Anterior cingulate cortex (tissue), 58 donors: ENCODE measurements around the gene FAM24B.

Experiments
- DNase-seq, 58 donors: peaks; one replicate each; lab custom pipeline; 2025; lab: John Stamatoyannopoulos, UW

Gene FAM24B

GRCh38 chr10:122830273-122830964 is 49.0 kb downstream of the FAM24B start:
- no peak for DNase-seq

GRCh38 chr10:122829454-122829853 is 49.9 kb downstream of the FAM24B start:
- DNase-seq = no peak

GRCh38 chr10:122828716-122829255 is 50.6 kb downstream of the FAM24B start:
- DNase-seq = no peak

GRCh38 chr10:122827302-122827701 is 52.1 kb downstream of the FAM24B start:
- DNase-seq = no peak

GRCh38 chr10:122822973-122823690 is 56.2 kb downstream of the FAM24B start:
- DNase-seq = no peak

GRCh38 chr10:122821808-122822207 is 57.6 kb downstream of the FAM24B start:
- DNase-seq = no peak

- no peak for DNase-seq
Observed at GRCh38 chr10:122815458-122815857, 63.9 kb downstream of the FAM24B start.

- no peak for DNase-seq
Observed at GRCh38 chr10:122814493-122814892, 64.9 kb downstream of the FAM24B start.

- DNase-seq = no peak
Observed at GRCh38 chr10:122812751-122813150, 66.6 kb downstream of the FAM24B start.

- no peak for DNase-seq
Observed at GRCh38 chr10:122802282-122802681, 77.1 kb downstream of the FAM24B start.
